Kidney tubule cell (primary cell): ENCODE results near the gene IPO11.
"Not testable (repeated sequence)": the region's sequence is repeated elsewhere in the genome, so short reads cannot be mapped to it uniquely, and the experiment has no call there.

Source experiments
- DNase-seq: peaks from one replicate; pipeline ENCODE4 v3.0.0-alpha.2; 2018; ENCODE audit warnings: low spot score

The IPO11 gene

DNA sequence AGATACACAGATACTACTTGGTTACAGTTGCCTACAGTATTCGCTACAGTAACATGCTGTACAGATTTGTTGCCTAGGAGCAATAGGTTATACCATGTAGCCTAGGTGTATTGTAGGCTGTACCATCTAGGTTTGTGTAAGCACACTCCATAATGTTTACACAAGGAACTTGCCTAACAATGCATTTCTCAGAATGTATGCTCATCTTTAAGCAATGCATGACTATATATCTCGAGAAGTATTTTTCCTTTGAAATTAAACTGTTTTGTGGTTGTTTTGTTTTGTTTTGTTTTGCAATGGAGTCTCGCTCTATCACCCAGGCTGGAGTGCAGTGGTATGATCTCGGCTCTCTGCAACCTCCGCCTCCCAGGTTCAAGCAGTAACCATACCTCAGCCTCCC, 191.4 kb downstream of the IPO11 start:
- DNase-seq = no peak

DNA sequence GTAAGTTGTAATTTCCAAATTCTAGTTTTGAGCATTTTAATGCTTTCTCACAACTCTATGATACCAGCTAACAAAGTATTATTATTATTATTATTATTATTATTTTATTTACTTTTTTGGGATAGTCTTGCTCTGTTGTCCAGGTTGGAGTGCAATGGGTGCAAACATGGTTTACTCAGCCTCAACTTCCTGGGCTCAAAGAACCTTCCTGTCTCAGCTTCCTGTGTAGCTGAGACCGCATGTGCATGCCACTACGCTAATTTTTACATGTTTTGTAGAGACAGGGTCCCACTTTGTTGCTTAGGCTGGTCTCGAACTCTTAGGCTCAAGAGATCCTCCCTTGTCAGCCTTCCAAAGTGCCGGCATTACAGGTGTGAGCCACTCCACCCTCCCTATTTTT, 193.1 kb downstream of the IPO11 start:
- no peak for DNase-seq

DNA sequence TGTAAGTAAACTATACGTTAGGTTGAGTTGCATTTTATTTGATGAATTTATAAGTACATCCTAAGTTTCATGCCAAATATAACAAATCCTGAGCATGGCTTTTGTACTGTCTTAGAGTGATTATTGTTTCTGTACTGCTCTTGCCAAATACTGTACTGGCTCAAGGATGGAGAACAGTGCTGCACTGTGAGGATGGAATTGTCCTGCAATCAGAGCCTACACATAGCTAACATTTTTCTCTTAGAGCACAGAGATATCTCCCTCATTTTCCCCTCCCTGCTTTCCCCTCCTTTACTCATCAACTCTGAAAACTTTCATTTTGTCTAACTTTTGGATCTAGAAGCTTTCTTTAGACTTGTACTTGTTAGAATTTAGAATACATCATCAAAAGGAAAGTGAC, 194.3 kb downstream of the IPO11 start:
- DNase-seq = no peak

DNA sequence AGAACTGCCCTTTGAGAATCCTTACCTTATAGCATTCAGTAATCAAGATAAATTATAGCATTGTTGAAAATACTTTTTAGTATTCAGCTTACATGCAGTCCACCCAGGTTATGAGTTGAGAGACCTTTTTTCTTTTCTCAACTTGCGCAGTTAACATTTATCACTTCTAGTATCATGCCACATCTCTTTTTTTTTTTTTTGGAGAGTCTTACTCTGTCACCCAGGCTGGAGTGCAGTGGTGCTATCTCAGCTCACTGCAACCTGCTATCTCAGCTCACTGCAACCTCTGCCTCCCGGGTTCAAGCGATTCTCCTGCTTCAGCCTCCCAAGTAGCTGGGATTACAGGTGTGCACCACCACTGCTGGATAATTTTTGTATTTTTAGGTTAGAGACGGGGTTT, 195.1 kb downstream of the IPO11 start:
- no peak for DNase-seq

DNA sequence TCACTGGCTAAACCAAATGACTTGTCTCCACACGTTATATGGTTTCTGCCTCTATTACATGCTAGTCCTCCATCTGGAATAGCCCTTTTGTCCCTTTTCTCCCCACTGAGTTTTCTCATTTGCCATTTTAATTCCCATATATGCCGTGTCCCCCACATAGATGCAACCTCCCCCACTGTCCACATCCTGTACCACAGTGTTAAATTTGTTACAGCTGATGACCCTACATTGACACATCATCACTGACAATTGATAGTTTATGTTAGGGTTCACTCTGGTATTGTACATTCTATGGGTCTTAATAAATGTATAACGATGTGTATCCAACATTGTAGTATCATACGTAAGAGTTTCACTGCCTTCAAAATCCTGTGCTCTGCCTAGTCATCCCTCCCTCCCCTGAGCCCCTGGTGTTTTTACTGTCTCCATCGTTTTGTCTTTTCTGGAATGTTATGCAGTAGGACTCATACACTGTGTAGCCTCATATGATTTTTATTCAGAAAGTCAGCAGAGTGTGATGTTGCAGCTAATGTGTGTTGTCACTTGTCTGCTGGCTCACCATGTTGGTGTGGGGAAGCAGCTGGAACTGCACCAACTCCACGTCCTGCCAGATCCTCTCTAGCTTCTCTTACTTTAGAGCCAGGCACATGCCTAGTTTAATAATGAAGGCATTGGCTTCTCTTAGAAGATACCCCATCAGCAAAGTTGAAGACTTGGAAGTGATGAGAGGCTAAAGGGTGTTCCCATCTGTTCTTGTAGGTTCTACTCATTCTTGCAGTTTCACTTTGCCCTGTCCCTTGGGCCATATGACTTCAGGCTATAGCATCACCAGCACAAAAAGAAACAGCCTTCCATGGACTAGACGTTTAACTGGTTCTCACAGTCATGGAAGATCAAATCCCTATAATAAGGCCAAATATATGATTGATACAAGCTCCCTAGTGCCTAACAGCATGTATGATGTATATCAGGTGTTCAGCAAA, 196.3 kb downstream of the IPO11 start:
- no peak for DNase-seq

DNA sequence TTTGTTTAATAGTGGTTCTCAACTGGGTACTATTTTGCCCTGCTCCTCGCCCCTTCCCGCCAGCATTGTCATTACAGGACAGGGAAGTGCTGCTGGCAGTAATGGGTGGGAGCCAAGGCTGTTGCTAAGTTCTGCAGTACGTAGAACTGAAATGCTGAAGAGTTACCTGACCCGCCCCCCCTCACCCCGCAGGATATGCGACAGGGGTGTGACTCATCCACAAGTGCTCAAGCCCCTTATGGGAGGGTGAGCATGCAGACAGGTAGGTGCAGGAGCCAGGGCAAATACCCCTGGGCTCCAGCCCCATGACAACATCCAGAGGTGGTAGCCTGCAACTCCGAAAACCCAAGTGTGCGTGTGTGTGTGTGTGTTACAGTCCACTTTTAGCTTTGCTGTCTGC, 201.8 kb downstream of the IPO11 start:
- no peak for DNase-seq

DNA sequence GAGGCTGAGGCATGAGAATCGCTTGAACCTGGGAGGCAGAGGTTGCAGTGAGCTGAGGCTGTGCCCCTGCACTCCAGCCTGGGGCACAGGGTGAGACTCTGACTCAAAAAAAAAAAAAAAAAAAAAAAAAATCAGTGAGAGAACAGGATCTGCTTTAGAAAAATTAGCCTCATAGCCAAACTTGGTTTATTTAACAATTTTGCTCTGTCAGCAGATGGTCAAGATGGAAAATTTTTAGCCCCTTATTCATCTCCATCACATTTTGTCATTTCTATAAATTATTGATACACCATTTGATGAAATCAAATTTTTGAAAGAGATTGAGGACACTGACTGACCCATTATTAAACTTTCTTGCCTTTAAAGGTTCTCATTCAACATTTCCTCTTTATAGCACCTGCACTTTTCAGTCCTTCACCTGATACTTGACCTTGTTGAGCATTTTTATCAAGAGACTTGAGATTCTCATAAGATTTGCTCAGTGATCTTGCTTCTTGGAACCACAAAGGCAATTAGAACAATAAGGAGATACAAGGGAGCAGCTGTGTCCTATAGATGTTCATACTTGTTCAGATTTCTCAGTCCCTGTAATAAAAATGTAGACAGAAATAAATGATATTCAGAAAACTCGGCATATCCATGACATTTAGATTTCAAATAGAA, 204.2 kb downstream of the IPO11 start:
- DNase-seq = no peak

DNA sequence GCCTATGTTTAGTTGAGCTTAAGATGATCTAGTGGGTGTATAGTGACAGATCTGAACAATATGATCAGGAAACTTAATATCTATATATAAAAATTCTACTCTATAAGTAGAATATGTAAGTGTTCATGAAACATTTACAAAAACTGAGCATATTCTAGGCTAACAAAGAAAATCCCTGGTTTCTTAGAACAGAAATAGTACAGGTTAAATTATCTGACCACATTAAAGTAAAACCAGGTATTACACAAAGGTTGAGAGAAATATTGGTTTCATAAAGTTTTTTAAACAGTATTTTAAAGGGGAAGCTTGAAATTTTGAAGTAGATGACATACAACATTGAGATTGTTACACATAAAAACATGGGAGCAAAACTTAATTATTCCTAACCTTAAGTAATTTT, 205.4 kb downstream of the IPO11 start:
- no peak for DNase-seq

DNA sequence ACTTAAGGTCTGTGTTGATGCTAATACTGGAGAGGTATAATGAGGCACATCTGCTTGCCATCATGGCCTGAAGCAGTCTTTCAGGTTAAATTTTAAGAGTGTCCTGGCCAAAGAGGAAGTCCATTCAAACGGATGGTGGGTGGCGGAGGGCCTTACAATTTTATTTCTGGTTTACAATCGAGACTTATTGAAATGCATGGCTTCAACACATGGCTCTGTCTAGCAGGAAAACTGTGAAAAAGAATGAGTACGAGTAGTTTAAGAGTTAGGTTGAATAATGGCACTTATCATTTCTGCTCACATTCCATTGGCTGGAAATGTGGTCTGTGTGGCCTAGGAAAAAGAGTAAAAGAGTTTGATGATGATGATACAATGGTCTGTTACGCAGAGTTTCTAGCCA, 208.2 kb downstream of the IPO11 start:
- no peak for DNase-seq

DNA sequence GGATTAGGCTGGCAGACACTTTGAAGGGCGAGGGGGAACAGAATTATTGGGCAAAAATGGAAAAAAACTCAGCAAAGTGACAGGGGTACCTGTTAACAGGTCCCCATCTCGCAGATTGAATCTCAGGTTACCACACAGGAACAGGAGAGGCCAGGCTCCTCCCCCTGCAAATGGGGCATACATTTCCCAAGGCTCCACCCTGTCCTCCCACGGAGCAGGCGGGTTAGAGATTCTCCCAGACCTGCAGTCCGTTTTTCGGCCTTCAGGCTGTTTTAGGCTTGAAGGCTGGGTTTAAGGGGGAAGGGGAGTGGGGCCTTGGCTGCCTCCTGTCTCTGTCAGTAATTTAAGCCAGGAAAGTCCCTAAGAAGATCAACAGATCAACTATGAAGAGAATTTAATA, 208.7 kb downstream of the IPO11 start:
- no peak for DNase-seq

DNA sequence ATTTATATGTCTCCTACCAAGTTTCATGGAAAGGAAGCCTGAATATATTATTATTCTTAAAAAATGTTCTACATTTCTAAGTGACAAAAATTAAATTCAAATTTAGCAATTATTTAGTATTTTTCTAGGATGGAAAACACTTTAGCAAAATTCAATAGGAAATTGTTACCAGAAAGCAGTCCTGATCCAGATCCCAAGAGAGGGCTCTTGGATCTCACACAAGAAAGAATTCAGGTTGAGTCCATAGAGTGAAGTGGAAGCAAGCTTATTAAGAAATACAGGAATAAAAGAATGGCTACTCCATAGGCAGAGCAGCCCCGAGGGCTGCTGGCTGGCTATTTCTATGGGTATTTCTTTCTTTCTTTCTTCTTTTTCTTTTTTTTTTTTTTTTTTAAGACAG, 210.7 kb downstream of the IPO11 start:
- DNase-seq = no peak

DNA sequence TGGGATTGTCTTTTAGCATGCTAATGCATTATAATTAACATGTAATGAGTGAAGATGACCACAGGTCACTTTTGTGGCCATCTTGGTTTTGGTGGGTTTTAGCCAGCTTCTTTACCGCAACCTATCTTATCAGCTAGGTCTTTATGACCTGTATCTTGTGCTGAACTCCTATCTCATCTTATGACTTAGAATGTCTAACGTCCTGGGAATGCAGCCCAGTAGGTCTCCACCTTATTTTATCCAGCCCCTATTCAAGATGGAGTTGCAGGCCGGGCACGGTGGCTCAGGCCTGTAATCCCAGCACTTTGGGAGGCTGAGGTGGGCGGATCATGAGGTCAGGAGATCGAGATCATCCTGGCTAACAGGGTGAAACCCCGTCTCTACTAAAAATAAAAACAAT, 211.9 kb downstream of the IPO11 start:
- not testable (repeated sequence) for DNase-seq

DNA sequence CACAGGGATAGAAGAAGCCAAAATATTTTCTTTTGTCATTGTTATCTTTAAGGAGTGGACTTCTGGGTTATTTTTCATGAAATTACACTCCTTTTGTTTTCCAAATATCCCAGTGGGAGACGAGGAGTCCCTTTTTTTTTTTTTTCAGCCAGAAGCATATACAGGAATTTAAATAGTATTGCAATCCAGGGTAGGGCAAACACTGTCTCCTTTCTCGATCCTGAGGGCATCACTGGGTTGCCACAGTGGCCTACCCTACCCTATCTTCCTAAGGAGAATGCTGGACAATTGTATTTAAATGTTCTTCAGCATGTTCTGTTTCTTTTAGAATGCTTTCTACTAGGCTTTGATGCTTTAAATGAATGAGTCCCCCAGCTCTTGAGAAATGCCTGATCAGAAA, 214.0 kb downstream of the IPO11 start:
- DNase-seq = no peak

DNA sequence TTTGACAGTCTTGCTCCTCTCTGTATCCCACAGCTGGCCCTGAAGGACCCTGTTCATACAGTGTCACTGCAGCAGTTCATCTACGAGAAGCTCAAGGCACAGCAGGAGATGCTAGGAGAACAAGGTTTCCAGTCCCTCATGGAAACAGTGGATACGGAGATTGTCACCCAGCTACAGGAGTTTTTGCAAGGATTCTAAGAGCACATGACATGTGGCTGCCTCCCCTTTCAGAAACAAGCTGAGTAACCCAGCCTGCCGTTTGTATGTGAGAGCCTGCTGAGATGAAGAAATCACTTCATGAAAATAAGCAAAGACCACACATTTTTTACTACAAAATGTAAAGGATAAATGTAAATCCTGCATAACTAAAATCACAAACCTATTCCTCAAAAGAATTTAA, 214.6 kb downstream of the IPO11 start:
- DNase-seq = no peak

DNA sequence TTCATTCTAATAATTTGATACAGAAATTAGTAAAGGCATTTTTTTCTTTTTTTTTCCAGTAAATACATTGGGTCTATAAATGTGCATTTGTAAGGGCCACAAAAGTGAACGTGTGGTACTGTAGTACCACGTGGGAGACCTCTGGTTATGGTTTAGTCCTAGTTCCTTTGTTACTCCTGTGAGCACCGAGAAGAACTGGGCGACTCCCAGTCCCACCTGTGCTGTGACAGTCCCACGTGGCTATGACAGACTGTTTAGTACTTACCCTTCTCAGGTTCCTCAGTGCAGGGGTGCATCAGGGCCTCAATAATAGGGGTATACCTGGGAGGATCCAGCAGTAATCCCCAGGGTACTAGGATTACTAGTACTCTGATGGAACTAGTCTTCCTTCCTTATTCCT, 215.3 kb downstream of the IPO11 start:
- DNase-seq = no peak

DNA sequence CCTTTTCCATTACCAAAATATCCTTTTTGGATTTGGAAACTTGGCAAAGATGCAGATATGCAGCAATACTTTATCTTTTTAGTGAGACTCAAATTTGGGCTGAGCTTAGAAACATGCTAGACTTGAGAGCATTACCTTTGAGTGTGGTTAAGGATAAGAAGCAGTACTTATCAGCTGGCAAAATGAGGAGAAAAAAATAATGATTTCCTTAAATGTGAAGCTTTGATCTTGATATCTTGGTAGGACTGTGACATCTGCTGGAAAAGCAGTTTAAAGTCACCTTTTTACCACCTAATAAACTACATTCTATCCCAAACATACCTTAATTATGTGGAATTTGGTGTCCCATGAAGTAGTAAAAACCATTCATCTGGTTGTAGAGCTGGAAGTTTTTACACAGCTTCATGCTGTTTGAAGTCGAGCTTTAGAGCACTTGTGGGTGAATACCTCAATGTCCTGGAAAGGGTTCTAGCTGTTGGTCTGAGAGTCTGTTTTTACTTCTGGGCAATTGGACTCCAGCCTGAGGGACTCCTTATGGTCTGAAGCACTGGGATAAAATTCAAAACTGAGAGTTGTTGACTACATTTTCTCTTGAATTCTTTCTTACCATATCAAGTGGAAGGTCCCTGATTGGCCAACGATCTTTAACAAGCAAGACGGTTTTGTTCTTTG, 219.5 kb downstream of the IPO11 start:
- no peak for DNase-seq

DNA sequence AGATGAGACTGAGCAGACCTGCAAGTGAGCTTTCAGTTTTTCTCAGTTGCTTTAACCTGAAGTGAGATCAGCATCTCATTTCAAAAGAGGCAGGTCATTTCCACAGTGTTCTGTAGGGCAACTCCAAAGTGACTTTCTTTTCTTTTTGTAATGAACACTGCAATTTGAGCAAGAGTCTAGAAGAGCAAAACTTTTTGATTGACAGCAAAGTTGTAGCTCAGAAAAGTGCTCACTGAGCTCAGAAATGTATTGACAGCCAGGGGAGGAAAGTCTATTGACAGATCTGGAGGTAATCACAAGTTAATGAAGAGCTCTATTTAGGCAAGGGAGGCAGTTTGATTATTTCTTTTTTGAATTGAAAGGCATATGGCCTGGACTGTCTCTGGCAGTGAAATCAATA, 220.7 kb downstream of the IPO11 start:
- no peak for DNase-seq

DNA sequence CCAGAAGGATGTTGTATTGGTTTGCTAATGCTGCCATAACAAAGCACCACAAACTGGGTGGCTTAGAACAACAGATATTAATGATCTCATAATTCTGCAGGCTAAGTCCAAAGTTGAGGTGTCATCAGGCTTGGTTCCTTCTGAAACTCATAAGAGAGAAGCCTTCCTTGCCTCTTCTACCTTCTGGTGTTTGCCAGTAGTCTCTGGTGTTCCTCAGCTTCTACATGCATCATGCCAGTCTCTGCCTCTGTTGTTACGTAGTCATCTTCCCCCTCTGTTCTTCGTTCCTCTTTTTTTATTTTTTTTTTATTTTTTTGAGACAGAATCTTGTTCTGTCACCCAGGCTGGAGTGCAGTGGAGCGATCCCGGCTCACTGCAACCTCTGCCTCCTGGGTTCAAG, 227.9 kb downstream of the IPO11 start:
- no peak for DNase-seq

DNA sequence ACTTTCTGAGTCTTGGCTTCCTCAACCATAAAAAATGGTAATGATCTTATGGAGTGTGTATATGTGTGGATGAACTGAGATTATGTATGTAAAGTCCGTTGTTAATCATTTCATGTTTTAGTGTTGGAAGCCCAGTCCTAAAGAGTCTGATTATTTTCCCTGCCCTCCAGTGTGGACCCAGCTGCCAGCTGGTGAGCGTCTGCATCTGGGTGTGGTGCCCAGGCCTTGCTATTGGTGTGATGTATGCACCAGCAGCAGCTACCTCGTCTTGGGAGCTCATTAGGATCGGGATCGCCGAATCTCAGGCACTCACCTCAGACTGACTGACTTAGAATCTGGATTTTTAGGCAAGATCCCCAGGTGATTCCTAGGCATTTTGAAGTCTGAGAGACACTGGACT, 229.9 kb downstream of the IPO11 start:
- no peak for DNase-seq

DNA sequence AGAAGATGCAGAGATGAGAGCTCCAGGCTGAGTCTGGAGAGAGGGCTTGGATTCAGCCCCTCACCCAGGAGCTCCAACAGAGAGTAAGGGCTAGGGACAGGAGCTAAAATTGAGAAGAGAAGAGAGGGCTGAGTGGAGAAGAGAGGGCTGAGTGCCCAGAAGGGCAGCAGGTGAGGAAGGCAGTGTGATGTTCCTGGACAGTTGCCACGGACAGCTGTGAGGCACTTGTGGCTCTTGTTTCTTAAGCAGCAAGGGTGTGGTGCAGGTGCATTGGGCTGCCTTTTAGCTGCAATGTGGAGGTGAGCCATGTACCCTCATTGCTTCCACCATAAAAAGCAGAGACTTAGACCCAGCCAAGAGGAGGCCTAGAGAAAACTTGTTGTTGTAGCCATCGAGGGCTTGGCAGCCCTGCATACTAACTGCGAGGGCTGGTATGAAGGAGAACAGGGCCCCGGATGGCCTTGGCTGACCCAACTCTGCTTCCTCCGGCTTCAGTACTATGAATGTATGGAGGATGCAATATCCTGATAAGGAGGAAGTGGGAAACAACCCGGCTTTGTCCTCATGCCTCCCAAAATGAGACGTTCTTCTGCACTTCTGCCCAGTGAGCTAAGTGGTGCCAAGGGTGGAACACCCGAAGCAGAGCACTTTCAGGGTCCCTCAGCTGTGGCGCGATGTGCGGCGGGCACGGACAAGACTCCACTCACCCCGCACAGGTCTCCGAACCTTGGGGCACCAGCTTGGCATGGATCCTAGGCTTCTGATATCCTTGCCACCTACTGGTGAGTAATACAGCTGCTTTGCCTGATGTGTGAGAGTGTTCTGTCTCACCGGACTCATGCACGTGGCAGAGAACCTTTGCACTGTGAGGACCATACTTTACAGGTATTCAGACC, 231.2 kb downstream of the IPO11 start:
- no peak for DNase-seq

DNA sequence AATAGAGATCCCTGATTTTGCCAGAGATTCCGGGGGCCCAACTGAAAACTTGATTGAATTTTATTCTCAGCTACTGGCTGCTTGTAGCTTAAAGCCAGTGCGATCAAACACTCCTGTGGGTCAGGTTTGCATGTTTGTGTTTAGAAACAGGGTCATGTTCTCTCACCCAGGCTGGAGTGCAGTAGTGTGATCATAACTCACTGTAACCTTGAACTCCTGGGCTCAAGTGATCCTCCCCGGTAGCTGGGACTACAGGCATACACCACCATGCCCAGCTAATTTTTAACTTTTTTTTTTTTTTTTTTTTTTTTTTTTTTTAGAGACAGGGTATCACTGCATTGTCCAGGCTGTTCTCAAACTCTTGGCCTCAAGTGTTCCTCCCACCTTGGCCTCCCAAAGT, 232.7 kb downstream of the IPO11 start:
- DNase-seq = no peak

DNA sequence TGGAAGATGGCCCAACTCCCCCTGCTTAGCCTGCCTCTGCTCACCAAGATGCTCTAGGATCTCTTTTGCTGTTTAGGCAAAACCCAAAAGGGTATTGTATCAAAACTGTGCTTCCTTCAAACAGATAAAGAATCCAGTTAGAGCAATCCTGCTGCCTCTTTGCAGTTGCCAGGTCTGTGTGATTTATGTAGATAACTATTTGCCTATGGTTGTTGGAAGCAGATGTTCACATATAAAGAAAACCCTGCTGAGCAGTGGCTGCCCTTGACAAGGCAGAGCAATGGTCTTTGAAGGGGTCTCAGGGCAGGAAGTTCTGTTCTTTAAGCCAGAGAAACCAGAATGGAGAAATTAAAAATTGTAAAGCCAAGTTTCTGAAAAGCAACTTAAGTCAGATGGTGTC, 234.7 kb downstream of the IPO11 start:
- DNase-seq = no peak
